Panc1 (cell line): ENCODE results near the gene ING2. TPM values are rescaled to one million over a fixed set of nuclear protein-coding genes. Genes with fewer than 3 reads are reported as not detected.

ENCODE experiments used
- ATAC-seq: fragments of 200-7000 bp; cut with Tn5 transposase; 2 replicates; pipeline ENCODE4 v1.9.1; 2020; ENCODE audit warnings: mild to moderate bottlenecking, moderate library complexity
- BruUV-seq: library from RNA; stranded (reverse); fragments of 400-500 nt; replicated peaks from 2 replicates; lab custom pipeline; 2021; lab: Mats Ljungman, UMichigan
- CTCF ChIA-PET: fragments of 300-600 bp; sonication (Branson Sonifier 250); formaldehyde crosslinking; loops from one replicate; lab custom pipeline; 2022; ENCODE audit warnings: antibody characterized with exemption; lab: Charles Lee
- POLR2A ChIA-PET: fragments of 300-600 bp; sonication (Branson Sonifier 250); formaldehyde crosslinking; loops from one replicate; lab custom pipeline; 2022; ENCODE audit warnings: antibody characterized with exemption; lab: Charles Lee
- DNase-seq: peaks from one replicate; pipeline ENCODE4 v3.0.0-alpha.2; 2010; ENCODE audit warnings: low read depth, low spot score
- H3K27ac ChIP-seq: 2 replicates; pipeline ENCODE4 v1.5.1; 2011; ENCODE audit warnings: mild to moderate bottlenecking, low read length, inconsistent platforms
- H3K27me3 ChIP-seq: fragments of 200-500 bp; sonication (Bioruptor generic); 2 replicates; pipeline ENCODE4 v1.6.0; 2014; ENCODE audit warnings: low read length, inconsistent platforms; ENCODE audit not compliant: control insufficient read depth, insufficient read depth
- H3K36me3 ChIP-seq: fragments of 200-500 bp; sonication (Bioruptor generic); 2 replicates; pipeline ENCODE4 v1.5.1; 2014; ENCODE audit warnings: inconsistent platforms, mild to moderate bottlenecking, low read length, moderate library complexity; ENCODE audit not compliant: control insufficient read depth, insufficient read depth
- H3K4me1 ChIP-seq: 2 replicates; pipeline ENCODE4 v1.5.1; 2011; ENCODE audit warnings: inconsistent platforms, mild to moderate bottlenecking, low read length, moderate library complexity; ENCODE audit not compliant: control insufficient read depth, insufficient read depth
- H3K4me3 ChIP-seq, 2 experiments: 2 replicates each; pipeline ENCODE4 v1.5.1; 2011 to 2012; ENCODE audit warnings: low read depth in 2 of 2, low read length in 2 of 2, mild to moderate bottlenecking in 2 of 2, inconsistent platforms in 1 of 2, moderate library complexity in 1 of 2
- H3K9me3 ChIP-seq: fragments of 200-500 bp; sonication (Bioruptor generic); 2 replicates; pipeline ENCODE4 v1.5.1; 2014; ENCODE audit warnings: low read depth, mild to moderate bottlenecking, inconsistent platforms, low read length, moderate library complexity; ENCODE audit not compliant: control insufficient read depth, insufficient read depth
- CTCF ChIP-seq: fragments of 450-650 bp; IDR thresholded peaks from 2 replicates; pipeline ENCODE4 v1.5.1; 2017; ENCODE audit warnings: mild to moderate bottlenecking
- POLR2AphosphoS5 ChIP-seq: IDR thresholded peaks from 2 replicates; pipeline ENCODE4 v1.6.1; 2012; ENCODE audit warnings: mild to moderate bottlenecking, low read depth, low read length, moderate library complexity
- REST ChIP-seq, 2 experiments: IDR thresholded peaks; 2 replicates each; pipeline ENCODE4 v1.6.1; 2011 to 2012; ENCODE audit warnings: low read depth in 2 of 2, control low read depth in 1 of 2, low read length in 1 of 2, mild to moderate bottlenecking in 1 of 2, moderate library complexity in 1 of 2; ENCODE audit not compliant: insufficient read depth in 1 of 2
- SIN3A ChIP-seq: IDR thresholded peaks from 2 replicates; pipeline ENCODE4 v1.6.1; 2012; ENCODE audit warnings: low read depth, mild to moderate bottlenecking, low read length, moderate library complexity, borderline replicate concordance; ENCODE audit not compliant: insufficient read depth
- TCF7L2 ChIP-seq: IDR thresholded peaks from 2 replicates; pipeline ENCODE4 v1.6.1; 2011; ENCODE audit warnings: mild to moderate bottlenecking, low read depth, low read length, inconsistent platforms
- in situ Hi-C: cut with HindIII; loops from 2 replicates; pipeline ENCODE4 v1.10.0; 2016; ENCODE audit warnings: low sequenced_read_pairs, low pct_unique_long_range_greater_than_20kb
- intact Hi-C: fragments of 100-400 bp; cut with micrococcal nuclease; formaldehyde crosslinking; loops from one replicate; pipeline ENCODE4 v1.10.0; 2022; ENCODE audit not compliant: unreplicated experiment
- total RNA-seq: library from RNA; stranded (reverse); gene quantifications from one replicate; pipeline ENCODE4 v1.2.1, GENCODE V29; 2021; ENCODE audit not compliant: unreplicated experiment

ING2 gene
- total RNA-seq, 1 experiment from 2014 or later, result 11.8 TPM

- Histone ChIP-seq H3K9me3 (no peaks in the 10 kb centered on the region), H3K4me1 (no peaks in the 10 kb centered on the region), H3K36me3 (no peaks in the 10 kb centered on the region), H3K27ac (no peak overlapping the region), H3K27me3 (no peaks in the 10 kb centered on the region), H3K4me3 (no peak overlapping the region)
- TF ChIP-seq REST (IDR thresholded peaks at IDR 0.05; ENCODE audit: insufficient read depth in 1 of 2, low read depth in 2 of 2, low read length in 1 of 2), result no peak
- BruUV-seq, result no TSS peak
- DNase-seq (no peak), ATAC-seq (no peak)
- POLR2A ChIA-PET, result no interaction called here
- CTCF ChIA-PET, result no interaction called here
- in situ Hi-C loops, result no loop called here
- intact Hi-C loops, result no loop called here
These were observed 11.6 kb upstream of the ING2 start for GRCh38 chr4:183493246-183493645.

GRCh38 chr4:183495184-183495583 is 9.7 kb upstream of the ING2 start:
- Histone ChIP-seq H3K4me1 (no peaks in the 10 kb centered on the region), H3K27me3 (no peaks in the 10 kb centered on the region), H3K36me3 (no peaks in the 10 kb centered on the region), H3K9me3 (no peaks in the 10 kb centered on the region), H3K4me3 (no peak overlapping the region), H3K27ac (no peak overlapping the region)
- ATAC-seq (no peak), DNase-seq (no peak)
- intact Hi-C loops (no loop called here), in situ Hi-C loops (no loop called here)
- POLR2A ChIA-PET, result no interaction called here
- CTCF ChIA-PET, result no interaction called here
- BruUV-seq, result no TSS peak
- TF ChIP-seq CTCF (no peak), REST (IDR thresholded peaks at IDR 0.05; ENCODE audit: insufficient read depth in 1 of 2, low read depth in 2 of 2, low read length in 1 of 2) (no peak), SIN3A (no peak), TCF7L2 (no peak), POLR2AphosphoS5 (no peak)
